GM19193 (cell line): Measurements from ENCODE around the gene RNGTT.

Experiments
- POLR2A ChIP-seq: IDR thresholded peaks from 4 replicates; pipeline ENCODE4 v1.6.1; 2011; ENCODE audit not compliant: insufficient read depth, insufficient read length; ENCODE audit errors: extremely low read depth

RNGTT gene

DNA sequence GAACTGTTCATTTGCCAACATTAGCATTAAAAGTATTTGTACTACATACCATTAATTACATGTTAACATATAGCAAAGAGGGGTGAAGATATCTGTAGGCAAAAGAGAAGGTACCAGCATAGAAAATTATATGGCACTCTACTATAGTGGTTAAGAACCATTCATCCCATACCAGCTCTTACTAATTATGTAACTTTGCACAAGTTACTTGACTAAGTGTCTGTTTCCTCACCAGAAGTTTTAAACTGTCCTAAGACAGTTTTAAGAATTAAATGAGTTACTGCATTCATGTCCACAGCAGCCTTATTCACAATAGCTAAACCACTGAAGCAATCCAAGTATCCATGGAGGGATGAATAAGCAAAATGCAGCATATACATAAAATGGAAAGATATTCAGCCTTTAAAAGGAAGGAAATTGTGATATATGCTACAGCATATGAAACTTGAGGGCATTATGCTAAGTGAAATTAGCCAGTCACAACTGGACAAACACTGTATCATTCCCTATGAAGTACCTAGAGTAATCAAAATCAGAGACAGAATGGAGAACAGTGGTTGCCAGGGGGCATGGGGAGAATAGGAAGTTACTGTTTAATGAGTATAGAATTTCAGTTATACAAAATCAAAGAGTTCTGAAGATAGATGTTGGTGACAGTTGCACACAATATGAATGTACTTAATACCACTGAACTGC lies 98.9 kb downstream of the RNGTT start:
- TF ChIP-seq POLR2A: no peak

GRCh38 chr6:88860310-88860709 lies 103.1 kb downstream of the RNGTT start:
- no peak for TF ChIP-seq POLR2A

DNA sequence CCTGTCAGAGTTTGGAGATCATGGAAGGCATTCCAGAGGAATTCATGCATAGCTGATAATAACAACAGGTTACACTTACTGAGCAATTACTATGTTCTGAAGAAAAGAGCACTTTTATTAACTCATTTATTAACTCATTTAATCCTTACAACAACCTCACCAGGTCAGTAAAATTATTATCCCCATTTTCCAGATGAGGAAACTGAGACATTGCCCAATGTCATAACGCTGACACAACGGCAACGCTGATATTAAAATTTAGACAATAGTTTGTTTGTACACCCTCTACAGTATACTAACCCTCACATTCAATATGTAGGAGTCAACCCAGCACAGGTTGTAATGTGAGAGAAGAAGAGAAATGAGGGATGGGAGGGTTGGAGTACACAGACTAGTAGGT lies 105.0 kb downstream of the RNGTT start:
- TF ChIP-seq POLR2A: no peak

DNA sequence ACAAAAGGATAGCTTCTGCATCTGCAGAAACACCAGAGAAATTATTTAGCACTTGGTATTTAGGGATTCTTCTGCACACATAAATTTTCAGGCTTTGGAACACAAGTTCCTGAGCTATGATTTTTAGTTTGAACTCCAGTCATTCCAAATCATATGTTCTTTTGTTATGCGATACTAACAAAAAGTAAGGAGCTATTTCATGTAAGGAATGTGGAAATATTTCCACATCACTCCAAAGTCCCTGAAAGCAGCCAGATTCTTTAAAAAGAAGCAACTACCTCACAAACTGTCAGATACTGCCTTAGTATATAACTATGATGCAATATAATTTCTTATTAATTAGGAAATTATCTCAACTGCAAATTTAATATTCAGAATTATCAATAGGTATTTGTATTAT lies 106.9 kb downstream of the RNGTT start:
- no peak for TF ChIP-seq POLR2A

DNA sequence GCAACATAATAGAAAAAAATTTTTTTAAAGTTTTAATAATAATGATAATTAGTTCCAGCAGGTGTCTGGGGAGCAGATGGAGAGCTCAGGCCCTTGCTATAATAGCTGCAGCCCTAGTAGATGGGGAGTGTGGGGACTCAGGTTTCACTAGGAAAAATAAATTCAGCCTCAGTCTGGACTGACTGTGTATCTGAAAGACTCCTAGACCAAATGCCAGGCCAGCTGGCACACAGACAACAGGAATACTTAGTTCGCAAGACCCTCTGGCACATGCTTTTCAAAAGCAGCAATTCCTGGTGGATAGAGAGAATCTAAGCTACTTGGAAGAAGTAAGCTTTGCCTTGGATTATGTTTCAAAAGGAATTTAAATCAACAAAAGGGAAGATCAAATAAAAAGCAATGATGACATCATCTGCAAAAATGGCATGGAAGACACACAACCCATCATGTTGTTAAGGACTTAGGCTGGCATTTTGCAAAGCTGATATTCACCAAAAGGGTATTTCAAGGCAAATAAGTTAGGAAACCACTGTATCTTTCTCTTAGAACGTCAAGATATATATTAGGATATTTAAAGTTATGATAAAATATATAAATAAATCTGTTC lies 107.8 kb downstream of the RNGTT start:
- no peak for TF ChIP-seq POLR2A

DNA sequence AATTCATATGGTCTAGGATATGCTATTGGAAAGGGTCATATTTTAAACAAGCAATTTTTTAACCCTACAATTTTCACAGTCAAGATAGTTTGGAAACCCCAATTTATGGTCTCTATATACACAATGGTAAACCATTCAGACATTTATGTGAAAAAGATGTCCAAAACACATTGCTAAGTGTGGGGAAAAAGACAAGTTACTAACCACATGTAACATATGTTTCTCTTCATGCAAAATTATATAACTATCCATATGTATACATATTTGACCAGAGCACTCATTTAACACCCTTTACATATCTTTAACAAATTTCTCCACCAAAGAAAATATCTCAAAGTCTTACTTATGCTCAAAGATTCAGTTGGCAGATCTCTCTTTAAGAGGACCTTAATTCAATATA lies 110.6 kb downstream of the RNGTT start:
- TF ChIP-seq POLR2A: no peak

DNA sequence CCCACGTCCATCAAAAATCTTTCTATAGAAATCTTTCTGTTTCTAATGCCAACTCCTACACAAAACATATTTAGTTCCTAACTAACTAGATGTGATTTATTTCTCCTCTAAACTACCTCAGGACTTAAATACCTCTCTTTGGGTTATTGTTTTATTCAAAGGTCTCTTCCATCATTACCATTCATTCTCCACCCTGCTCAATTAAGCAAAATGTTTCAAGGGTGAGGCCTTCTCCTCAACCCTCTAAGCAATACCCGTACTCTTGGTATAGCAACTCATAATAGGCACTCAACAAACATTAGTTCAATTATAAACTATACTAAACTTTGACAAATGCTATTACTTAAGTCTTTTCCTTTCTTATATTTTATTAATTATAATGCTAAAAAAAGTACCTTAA lies 111.4 kb downstream of the RNGTT start:
- no peak for TF ChIP-seq POLR2A

- TF ChIP-seq POLR2A: no peak
Measured at GRCh38 chr6:88848870-88849269, 114.5 kb downstream of the RNGTT start.

DNA sequence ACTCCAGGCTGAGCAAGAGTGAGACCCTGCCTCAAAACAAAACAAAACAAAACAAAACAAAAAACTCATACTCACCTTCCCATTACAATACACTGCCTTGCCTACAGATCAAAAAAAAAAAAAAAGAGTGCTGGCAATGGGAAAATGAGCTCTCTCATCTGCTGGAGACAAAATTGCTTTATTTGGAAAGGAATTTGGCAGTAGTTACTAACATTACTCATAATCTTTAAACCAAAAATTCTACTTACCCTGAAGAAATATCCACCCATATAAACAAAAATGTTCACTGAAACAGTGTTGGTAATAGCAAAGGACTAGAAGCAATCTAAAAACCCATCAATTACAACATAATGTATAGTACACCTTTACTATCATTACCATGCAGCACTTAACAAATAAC lies 120.4 kb downstream of the RNGTT start:
- no peak for TF ChIP-seq POLR2A

GRCh38 chr6:88842320-88842719 lies 121.1 kb downstream of the RNGTT start:
- TF ChIP-seq POLR2A: no peak

DNA sequence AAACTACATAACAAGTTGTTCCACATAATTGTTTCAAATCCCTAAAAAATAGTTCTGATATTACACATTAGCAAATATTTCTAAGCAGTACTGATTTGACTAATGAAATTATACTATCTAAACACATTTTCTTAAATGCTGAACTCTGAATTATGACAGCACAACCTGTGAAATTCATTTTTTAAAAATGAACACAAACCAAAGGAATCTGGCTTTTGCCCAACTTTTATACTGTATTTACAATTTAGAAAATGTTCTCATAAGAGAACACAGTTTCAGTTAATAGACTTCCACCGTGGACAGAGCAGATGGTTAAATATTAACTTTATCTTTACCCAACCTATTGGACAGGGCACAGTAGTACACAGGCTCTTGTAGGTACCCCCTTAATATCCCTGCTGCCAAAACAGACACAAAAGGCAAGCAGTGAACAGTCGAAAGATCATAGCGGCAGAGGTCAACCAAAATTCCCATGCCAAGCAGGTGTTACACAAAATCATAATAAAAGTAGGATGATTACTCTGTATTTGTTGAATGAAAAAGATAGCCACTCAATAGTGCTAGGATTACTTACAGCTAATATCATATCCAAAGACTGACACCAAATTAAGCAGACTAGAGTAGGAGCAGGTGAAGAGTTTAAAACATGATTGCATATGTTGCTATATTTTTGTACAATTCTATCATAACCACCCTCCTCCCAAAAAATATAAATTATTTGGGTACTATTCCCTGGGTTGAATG lies 122.5 kb downstream of the RNGTT start:
- no peak for TF ChIP-seq POLR2A

DNA sequence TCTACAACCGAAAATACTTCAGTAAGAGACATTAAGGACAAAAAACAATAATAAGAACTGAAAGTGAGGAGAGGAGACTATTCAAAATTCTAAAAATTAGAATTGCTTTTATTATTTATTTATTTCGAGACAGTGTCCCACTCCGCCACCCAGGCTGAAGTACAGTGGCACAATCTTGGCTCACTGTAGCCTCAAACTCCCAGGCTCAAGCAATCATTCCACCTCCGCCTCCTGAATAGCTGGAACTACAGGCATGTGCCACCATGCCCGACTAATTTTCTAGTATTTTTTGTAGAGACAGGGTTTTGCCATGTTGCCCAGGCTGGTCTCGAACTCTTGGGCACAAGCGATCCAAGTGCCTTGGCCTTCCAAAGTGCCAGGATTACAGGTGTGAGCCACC lies 123.1 kb downstream of the RNGTT start:
- TF ChIP-seq POLR2A: no peak

DNA sequence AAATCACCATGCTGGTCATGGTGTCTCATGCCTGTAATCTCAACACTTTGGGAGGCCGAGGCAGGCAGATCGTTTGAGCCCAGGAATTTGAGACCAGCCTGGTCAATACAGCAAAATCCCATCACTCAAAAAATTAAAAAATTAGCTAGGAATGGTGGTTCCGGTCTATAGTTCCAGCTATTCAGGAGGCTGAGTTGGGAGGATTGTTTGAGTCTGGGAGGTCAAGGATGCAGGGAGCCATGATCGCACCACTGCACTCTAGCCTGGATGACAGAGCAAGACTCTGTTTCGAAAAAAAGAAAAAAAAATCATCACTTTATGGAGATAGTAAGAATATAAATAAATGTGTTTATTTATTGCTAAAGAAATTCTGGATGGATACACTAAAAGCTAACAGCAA lies 124.1 kb downstream of the RNGTT start:
- no peak for TF ChIP-seq POLR2A

- no peak for TF ChIP-seq POLR2A
Measured at GRCh38 chr6:88835210-88835609, 128.2 kb downstream of the RNGTT start.

DNA sequence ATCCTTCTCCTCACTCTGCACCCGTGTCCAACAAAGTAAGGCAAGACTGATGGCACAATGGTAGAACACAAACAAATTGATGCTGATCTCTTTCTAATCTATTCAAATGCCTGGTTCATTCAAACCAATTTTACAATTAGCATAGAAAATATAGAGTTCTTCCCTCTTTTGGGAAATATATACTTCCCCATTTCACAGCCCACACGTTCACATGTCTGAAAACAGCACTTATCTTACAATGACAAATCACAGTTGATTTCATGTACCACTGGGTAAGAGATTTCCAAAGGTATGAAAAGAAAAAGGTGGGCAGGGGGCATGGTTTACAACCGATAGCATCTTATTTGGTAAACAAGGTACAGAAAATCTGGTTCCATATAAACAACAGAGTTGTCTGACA lies 137.6 kb downstream of the RNGTT start:
- no peak for TF ChIP-seq POLR2A

GRCh38 chr6:88823998-88824397 lies 139.4 kb downstream of the RNGTT start:
- no peak for TF ChIP-seq POLR2A

DNA sequence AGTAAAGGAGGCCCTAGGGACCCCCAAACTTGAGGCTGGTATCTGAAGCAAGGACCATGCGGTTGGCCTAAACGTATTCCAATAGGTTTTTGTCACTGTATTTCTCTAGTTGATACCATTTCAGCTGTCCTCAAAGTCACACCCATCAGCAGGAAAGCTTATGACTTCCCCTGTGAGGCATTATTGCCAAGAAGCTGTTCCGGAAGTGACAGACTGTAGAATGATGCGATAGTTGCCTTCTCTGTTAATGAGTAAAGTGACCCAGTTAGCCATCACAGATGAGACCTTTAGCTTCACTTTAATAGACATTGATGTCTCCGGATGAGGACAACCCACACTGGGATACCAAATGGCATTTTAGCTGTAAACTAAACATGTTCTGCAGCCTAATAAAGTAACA lies 147.9 kb downstream of the RNGTT start:
- no peak for TF ChIP-seq POLR2A

GRCh38 chr6:88814909-88815308 lies 148.5 kb downstream of the RNGTT start:
- no peak for TF ChIP-seq POLR2A
